ENCODE measurements around the gene DNAJB6.
A peak's percentile ranks its signal among the peaks of the same experiment; 100 is the strongest.

Gene DNAJB6

GRCh38 chr7:157411580-157411979, 74.8 kb downstream of the DNAJB6 start:
- peak; percentile 81 for DNase-seq

GRCh38 chr7:157412021-157412443, 75.2 kb downstream of the DNAJB6 start:
- peak; percentile 78 for DNase-seq

- DNase-seq: no peak
Measured at GRCh38 chr7:157412491-157413180, 75.8 kb downstream of the DNAJB6 start.

GRCh38 chr7:157413881-157414701, 77.3 kb downstream of the DNAJB6 start:
- DNase-seq: no peak

- no peak for DNase-seq
Measured at GRCh38 chr7:157414702-157415096, 77.9 kb downstream of the DNAJB6 start.

- DNase-seq: no peak
Measured at GRCh38 chr7:157415486-157415885, 78.7 kb downstream of the DNAJB6 start.

GRCh38 chr7:157416011-157416410, 79.2 kb downstream of the DNAJB6 start:
- DNase-seq: no peak

GRCh38 chr7:157418204-157419034, 81.6 kb downstream of the DNAJB6 start:
- no peak for DNase-seq

- no peak for DNase-seq
Measured at GRCh38 chr7:157419035-157419293, 82.2 kb downstream of the DNAJB6 start.

- no peak for DNase-seq
Measured at GRCh38 chr7:157422279-157422678, 85.5 kb downstream of the DNAJB6 start.

- no peak for DNase-seq
Measured at GRCh38 chr7:157423348-157423747, 86.5 kb downstream of the DNAJB6 start.

- no peak for DNase-seq
Measured at GRCh38 chr7:157423886-157424565, 87.2 kb downstream of the DNAJB6 start.

- DNase-seq: no peak
Measured at GRCh38 chr7:157425137-157425731, 88.4 kb downstream of the DNAJB6 start.

GRCh38 chr7:157425761-157426160, 89.0 kb downstream of the DNAJB6 start:
- DNase-seq: no peak

GRCh38 chr7:157426463-157427301, 89.9 kb downstream of the DNAJB6 start:
- DNase-seq: no peak

GRCh38 chr7:157427811-157428553, 91.2 kb downstream of the DNAJB6 start:
- no peak for DNase-seq

GRCh38 chr7:157428554-157428945, 91.7 kb downstream of the DNAJB6 start:
- no peak for DNase-seq

GRCh38 chr7:157429001-157429679, 92.3 kb downstream of the DNAJB6 start:
- DNase-seq: no peak

- no peak for DNase-seq
Measured at GRCh38 chr7:157429680-157430224, 92.9 kb downstream of the DNAJB6 start.

- no peak for DNase-seq
Measured at GRCh38 chr7:157430721-157431120, 93.9 kb downstream of the DNAJB6 start.

Data from stimulated activated naive CD4-positive, alpha-beta T cell treated with Interleukin-2 at 50 U/mL for 16 hours (primary cell).